ENCODE measurements around the gene CELA3A. TPM values are rescaled to one million over a fixed set of nuclear protein-coding genes. Genes with fewer than 3 reads are reported as not detected.

Gene CELA3A
- under 1 TPM in 1 of 4 donors, not detected in 3; 0.86 TPM for total RNA-seq
- not detected for polyA plus RNA-seq
- long read RNA-seq, donor 1 = 0 reads
- long read RNA-seq, donor 2 = 0 reads
- long read RNA-seq, donor 3 = 0 reads
- long read RNA-seq, donor 4 = 0 reads

GRCh38 chr1:22001409-22001808, at the start of gene CELA3A:
CELA3A (plus strand) TSS chr1:22001657; CDS start chr1:22001675, 18 bp downstream.
- intact Hi-C loops (cut with DNase I) = no loop called here
- H3K4me1 ChIP-seq (ENCODE audit: control insufficient read depth, insufficient read depth, low read length) = no peaks in the 10 kb centered on the region
- ATAC-seq = no peak

GRCh38 chr1:21952786-21953520, 48.5 kb upstream of the CELA3A start:
- H3K27ac ChIP-seq (ENCODE audit: low read length) = no peak overlapping the region
- 63% methylated on average over 6 of the region's 6 CpGs for WGBS
- no peak overlapping the region for H3K4me3 ChIP-seq (ENCODE audit: low read length)
- no peaks in the 10 kb centered on the region for H3K9me3 ChIP-seq (ENCODE audit: control insufficient read depth, low read length)
- DNase-seq (peak in 1 of 3 donors; percentile 38), ATAC-seq (no peak)
- H3K4me1 ChIP-seq (ENCODE audit: control insufficient read depth, insufficient read depth, low read length) = peaks cover 15% of the 10 kb centered on the region
- intact Hi-C loops (cut with DNase I) = no loop called here
- H3K27me3 ChIP-seq (ENCODE audit: control insufficient read depth, insufficient read depth) = no peaks in the 10 kb centered on the region

More at GRCh38 chr1:22001409-22001808, at the start of gene CELA3A:
- Histone ChIP-seq H3K4me3 (ENCODE audit: low read length) (no peak within 1 kb of the TSS), H3K27me3 (ENCODE audit: control insufficient read depth, insufficient read depth) (no peaks in the 10 kb centered on the region), H3K27ac (ENCODE audit: low read length) (no peak within 1 kb of the TSS), H3K9me3 (ENCODE audit: control insufficient read depth, low read length) (no peaks in the 10 kb centered on the region)
- DNase-seq = no peak
- WGBS = 81% methylated on average over 5 of the region's 5 CpGs

GRCh38 chr1:21955058-21955457, 46.4 kb upstream of the CELA3A start:
- H3K4me1 ChIP-seq (ENCODE audit: control insufficient read depth, insufficient read depth, low read length) = peaks cover 15% of the 10 kb centered on the region
- no peaks in the 10 kb centered on the region for H3K9me3 ChIP-seq (ENCODE audit: control insufficient read depth, low read length)
- no peak overlapping the region for H3K4me3 ChIP-seq (ENCODE audit: low read length)
- no peaks in the 10 kb centered on the region for H3K27me3 ChIP-seq (ENCODE audit: control insufficient read depth, insufficient read depth)
- intact Hi-C loops (cut with DNase I) = no loop called here
- H3K27ac ChIP-seq (ENCODE audit: low read length) = peak overlapping the region; percentile 81
- ATAC-seq (peak; percentile 57 to 83), DNase-seq (peak; percentile 85 to 93 (median 92))
- 40% methylated on average over 16 of the region's 16 CpGs for WGBS

GRCh38 chr1:21955501-21956281, 45.8 kb upstream of the CELA3A start:
- Histone ChIP-seq H3K4me3 (ENCODE audit: low read length) (no peak overlapping the region), H3K9me3 (ENCODE audit: control insufficient read depth, low read length) (no peaks in the 10 kb centered on the region), H3K27ac (ENCODE audit: low read length) (peak overlapping the region; percentile 81), H3K27me3 (ENCODE audit: control insufficient read depth, insufficient read depth) (no peaks in the 10 kb centered on the region), H3K4me1 (ENCODE audit: control insufficient read depth, insufficient read depth, low read length) (peaks cover 15% of the 10 kb centered on the region)
- ATAC-seq (peak; percentile 53 to 63), DNase-seq (peak; percentile 56 to 91 (median 87))
- WGBS = 42% methylated on average over 9 of the region's 9 CpGs
- intact Hi-C loops (cut with DNase I) = no loop called here

- Histone ChIP-seq H3K27ac (ENCODE audit: low read length) (peak overlapping the region; percentile 70), H3K27me3 (ENCODE audit: control insufficient read depth, insufficient read depth) (no peaks in the 10 kb centered on the region), H3K9me3 (ENCODE audit: control insufficient read depth, low read length) (no peaks in the 10 kb centered on the region), H3K4me1 (ENCODE audit: control insufficient read depth, insufficient read depth, low read length) (peaks cover 15% of the 10 kb centered on the region), H3K4me3 (ENCODE audit: low read length) (no peak overlapping the region)
- DNase-seq = peak; percentile 75 to 82 (median 76)
- WGBS = 43% methylated on average over 18 of the region's 18 CpGs
- peak; percentile 75 to 87 for ATAC-seq
- intact Hi-C loops (cut with DNase I) = no loop called here
These were observed 44.5 kb upstream of the CELA3A start for GRCh38 chr1:21956720-21957552.

GRCh38 chr1:21961337-21961736, 40.1 kb upstream of the CELA3A start:
- no peaks in the 10 kb centered on the region for H3K9me3 ChIP-seq (ENCODE audit: control insufficient read depth, low read length)
- H3K4me3 ChIP-seq (ENCODE audit: low read length) = no peak overlapping the region
- no peak overlapping the region for H3K27ac ChIP-seq (ENCODE audit: low read length)
- 80% methylated on average over 2 of the region's 2 CpGs for WGBS
- intact Hi-C loops (cut with DNase I) = loop anchor here in 2 of 4 donors (10.0 kb wide), 2 partner anchors 87 to 97 kb away; no protein-coding TSS in a partner anchor
- ATAC-seq (no peak), DNase-seq (no peak)
- peaks cover 14% of the 10 kb centered on the region for H3K4me1 ChIP-seq (ENCODE audit: control insufficient read depth, insufficient read depth, low read length)
- H3K27me3 ChIP-seq (ENCODE audit: control insufficient read depth, insufficient read depth) = no peaks in the 10 kb centered on the region

GRCh38 chr1:21961799-21962198, 39.7 kb upstream of the CELA3A start:
- DNase-seq (peak in 1 of 3 donors; percentile 58), ATAC-seq (peak; percentile 19 to 22)
- no peak overlapping the region for H3K27ac ChIP-seq (ENCODE audit: low read length)
- no peaks in the 10 kb centered on the region for H3K9me3 ChIP-seq (ENCODE audit: control insufficient read depth, low read length)
- intact Hi-C loops (cut with DNase I) = loop anchor here in 2 of 4 donors (10.0 kb wide), 2 partner anchors 87 to 97 kb away; no protein-coding TSS in a partner anchor
- WGBS = 56% methylated on average over 2 of the region's 2 CpGs
- H3K4me1 ChIP-seq (ENCODE audit: control insufficient read depth, insufficient read depth, low read length) = peaks cover 9% of the 10 kb centered on the region
- H3K27me3 ChIP-seq (ENCODE audit: control insufficient read depth, insufficient read depth) = no peaks in the 10 kb centered on the region
- no peak overlapping the region for H3K4me3 ChIP-seq (ENCODE audit: low read length)

GRCh38 chr1:21963477-21964217, 37.8 kb upstream of the CELA3A start:
- Histone ChIP-seq H3K4me3 (ENCODE audit: low read length) (no peak overlapping the region), H3K4me1 (ENCODE audit: control insufficient read depth, insufficient read depth, low read length) (peaks cover 1% of the 10 kb centered on the region), H3K9me3 (ENCODE audit: control insufficient read depth, low read length) (no peaks in the 10 kb centered on the region), H3K27ac (ENCODE audit: low read length) (no peak overlapping the region), H3K27me3 (ENCODE audit: control insufficient read depth, insufficient read depth) (no peaks in the 10 kb centered on the region)
- ATAC-seq = peak; percentile 78 to 80
- intact Hi-C loops (cut with DNase I) = loop anchor here in 2 of 4 donors (10.0 kb wide), 2 partner anchors 89 to 99 kb away; no protein-coding TSS in a partner anchor
- WGBS = 45% methylated on average over 11 of the region's 11 CpGs
- peak; percentile 65 to 91 (median 87) for DNase-seq

GRCh38 chr1:21966247-21967000, 35.0 kb upstream of the CELA3A start:
- no peak for ATAC-seq
- intact Hi-C loops (cut with DNase I) = loop anchor here in 2 of 4 donors (10.0 kb wide), 2 partner anchors 92 to 102 kb away; no protein-coding TSS in a partner anchor
- Histone ChIP-seq H3K4me1 (ENCODE audit: control insufficient read depth, insufficient read depth, low read length) (peaks cover 1% of the 10 kb centered on the region), H3K27ac (ENCODE audit: low read length) (no peak overlapping the region), H3K4me3 (ENCODE audit: low read length) (no peak overlapping the region), H3K27me3 (ENCODE audit: control insufficient read depth, insufficient read depth) (no peaks in the 10 kb centered on the region), H3K9me3 (ENCODE audit: control insufficient read depth, low read length) (no peaks in the 10 kb centered on the region)
- 80% methylated on average over 15 of the region's 15 CpGs for WGBS
- no peak for DNase-seq

All from right cardiac atrium (tissue), 5 donors.